GM18511 (cell line): Measurements from ENCODE around the gene OLIG1.

ENCODE experiments used
- ATAC-seq: cut with Tn5 transposase; IDR thresholded peaks from one replicate; pipeline ENCODE4 v1.9.1; 2021; ENCODE audit warnings: mild to moderate bottlenecking, moderate library complexity; ENCODE audit not compliant: unreplicated experiment

Gene OLIG1, protein sequence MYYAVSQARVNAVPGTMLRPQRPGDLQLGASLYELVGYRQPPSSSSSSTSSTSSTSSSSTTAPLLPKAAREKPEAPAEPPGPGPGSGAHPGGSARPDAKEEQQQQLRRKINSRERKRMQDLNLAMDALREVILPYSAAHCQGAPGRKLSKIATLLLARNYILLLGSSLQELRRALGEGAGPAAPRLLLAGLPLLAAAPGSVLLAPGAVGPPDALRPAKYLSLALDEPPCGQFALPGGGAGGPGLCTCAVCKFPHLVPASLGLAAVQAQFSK

DNA sequence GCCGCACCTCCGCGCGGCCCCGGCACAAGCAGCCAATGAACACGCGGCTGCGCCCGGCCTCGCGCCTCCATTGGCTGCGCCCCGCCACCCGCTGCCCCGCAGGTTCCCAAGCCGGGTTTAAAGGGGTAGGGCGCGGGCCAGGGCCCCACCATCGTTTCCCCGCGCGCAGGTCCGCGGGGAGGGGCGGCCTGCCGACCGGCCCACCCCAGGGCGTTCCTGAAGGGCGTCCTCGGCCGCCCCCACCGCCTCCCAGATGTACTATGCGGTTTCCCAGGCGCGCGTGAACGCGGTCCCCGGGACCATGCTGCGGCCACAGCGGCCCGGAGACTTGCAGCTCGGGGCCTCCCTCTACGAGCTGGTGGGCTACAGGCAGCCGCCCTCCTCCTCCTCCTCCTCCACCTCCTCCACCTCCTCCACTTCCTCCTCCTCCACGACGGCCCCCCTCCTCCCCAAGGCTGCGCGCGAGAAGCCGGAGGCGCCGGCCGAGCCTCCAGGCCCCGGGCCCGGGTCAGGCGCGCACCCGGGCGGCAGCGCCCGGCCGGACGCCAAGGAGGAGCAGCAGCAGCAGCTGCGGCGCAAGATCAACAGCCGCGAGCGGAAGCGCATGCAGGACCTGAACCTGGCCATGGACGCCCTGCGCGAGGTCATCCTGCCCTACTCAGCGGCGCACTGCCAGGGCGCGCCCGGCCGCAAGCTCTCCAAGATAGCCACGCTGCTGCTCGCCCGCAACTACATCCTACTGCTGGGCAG is at the start of gene OLIG1:
TSS of gene OLIG1 (plus strand) at position 148 of the 750 bp plus-strand sequence. CDS start at position 254, 106 bp downstream.
- ATAC-seq = no peak

DNA sequence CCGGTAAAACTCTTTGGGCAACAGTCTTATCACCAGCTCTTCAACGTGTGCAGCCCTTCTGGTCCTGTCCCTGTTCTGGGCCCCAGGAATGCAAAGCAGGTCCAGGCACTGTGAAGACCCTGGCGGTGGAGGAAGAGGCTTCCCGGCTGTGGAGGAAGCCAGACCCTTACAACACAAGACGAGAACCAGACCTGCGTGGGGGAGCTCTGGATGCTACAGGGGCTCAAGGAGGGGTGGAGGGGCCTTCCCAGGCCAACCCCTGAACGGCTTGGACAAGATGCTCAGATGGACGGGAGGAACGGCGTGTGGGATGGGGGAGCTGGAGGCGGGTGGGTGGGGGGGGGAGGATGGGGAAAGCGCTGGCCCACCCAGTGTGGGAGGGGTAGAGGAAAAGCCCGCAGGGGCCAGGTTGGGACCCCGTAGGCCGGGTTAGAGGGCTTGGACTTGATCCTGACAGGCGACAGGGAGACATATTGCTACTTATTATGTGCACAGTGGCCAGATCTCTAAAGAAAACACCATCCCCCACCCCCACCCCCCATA is 49.3 kb upstream of the OLIG1 start:
- no peak for ATAC-seq

DNA sequence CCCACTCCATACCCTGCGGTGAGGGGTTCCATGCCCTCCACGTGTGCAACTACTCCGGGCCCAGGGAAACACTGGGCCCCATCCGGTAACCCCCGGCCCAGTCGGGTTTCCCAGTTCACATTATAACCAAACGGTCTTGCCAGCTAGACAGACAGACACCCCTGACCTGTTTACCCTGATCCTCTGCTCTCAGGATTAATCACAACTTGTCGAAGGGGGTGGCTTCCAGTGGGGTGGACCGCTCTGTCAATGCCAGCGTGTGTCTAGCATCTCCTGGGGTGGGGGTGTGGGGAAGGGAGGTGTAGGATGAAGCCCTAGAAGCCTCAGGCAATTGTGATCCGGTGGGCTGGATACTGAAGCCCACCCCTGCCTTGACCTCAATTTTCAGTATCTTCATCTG is 48.8 kb upstream of the OLIG1 start:
- ATAC-seq = no peak

DNA sequence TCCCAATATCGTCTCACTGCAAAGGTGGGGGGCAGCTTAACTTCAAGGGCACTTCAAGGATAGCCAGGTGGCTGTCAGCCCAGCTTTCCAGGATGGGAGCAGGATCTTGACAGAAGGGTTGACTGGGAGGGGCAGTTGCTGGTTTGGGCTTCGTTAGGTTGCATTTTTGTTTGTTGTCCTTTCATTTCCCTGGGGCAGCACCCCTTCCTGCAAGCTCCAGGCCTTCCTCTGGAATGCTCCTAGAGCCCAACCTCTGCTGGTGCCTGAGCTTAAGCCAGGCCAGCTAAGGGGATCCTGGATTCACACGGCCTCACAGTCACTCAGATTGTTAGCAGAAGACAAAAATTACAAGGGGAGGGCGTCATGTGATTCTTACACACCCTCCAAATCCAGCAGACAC is 48.3 kb upstream of the OLIG1 start:
- no peak for ATAC-seq

DNA sequence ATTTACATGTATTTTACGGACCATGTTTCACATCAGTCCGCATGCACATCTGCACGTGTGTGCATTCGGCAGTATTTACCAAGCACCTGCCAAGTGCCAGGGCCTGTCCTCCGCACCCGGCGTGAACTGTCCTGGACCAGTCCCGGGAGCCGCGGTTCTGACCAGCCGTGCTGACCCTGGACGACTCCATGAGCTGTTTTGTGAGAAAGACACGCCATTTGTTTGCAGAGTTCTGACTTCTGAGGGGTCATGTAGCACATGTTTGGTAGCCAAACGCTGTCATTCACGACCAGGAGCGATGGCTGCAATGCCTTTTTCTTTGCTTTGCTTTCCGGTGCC is 47.5 kb upstream of the OLIG1 start:
- no peak for ATAC-seq

DNA sequence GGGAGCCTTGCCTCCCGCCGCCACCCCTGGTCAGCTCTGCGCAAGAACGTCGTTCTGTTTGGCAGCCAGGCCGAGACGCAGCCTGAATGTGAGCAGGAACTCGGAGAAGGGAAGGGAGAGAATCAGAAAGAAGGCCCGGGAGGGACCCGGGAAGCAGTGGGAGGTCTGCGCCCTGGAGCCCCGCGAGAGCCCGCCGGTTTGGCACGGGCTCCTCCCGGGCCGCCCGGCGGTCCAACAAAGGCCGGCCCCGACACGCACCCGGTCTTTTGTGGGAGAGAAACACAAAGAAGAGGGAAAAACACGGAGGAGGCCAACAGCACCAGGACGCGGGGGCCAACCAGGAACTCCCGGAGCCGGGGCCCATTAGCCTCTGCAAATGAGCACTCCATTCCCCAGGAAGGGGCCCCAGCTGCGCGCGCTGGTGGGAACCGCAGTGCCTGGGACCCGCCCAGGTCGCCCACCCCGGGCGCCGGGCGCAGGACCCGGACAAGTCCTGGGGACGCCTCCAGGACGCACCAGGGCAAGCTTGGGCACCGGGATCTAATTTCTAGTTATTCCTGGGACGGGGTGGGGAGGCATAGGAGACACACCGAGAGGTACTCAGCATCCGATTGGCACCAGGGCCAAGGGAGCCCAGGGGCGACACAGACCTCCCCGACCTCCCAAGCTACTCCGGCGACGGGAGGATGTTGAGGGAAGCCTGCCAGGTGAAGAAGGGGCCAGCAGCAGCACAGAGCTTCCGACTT is 46.9 kb upstream of the OLIG1 start:
- no peak for ATAC-seq

DNA sequence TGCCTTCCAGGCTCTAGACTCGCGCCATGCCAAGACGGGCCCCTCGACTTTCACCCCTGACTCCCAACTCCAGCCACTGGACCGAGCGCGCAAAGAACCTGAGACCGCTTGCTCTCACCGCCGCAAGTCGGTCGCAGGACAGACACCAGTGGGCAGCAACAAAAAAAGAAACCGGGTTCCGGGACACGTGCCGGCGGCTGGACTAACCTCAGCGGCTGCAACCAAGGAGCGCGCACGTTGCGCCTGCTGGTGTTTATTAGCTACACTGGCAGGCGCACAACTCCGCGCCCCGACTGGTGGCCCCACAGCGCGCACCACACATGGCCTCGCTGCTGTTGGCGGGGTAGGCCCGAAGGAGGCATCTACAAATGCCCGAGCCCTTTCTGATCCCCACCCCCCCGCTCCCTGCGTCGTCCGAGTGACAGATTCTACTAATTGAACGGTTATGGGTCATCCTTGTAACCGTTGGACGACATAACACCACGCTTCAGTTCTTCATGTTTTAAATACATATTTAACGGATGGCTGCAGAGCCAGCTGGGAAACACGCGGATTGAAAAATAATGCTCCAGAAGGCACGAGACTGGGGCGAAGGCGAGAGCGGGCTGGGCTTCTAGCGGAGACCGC is 46.3 kb upstream of the OLIG1 start:
- ATAC-seq = no peak

DNA sequence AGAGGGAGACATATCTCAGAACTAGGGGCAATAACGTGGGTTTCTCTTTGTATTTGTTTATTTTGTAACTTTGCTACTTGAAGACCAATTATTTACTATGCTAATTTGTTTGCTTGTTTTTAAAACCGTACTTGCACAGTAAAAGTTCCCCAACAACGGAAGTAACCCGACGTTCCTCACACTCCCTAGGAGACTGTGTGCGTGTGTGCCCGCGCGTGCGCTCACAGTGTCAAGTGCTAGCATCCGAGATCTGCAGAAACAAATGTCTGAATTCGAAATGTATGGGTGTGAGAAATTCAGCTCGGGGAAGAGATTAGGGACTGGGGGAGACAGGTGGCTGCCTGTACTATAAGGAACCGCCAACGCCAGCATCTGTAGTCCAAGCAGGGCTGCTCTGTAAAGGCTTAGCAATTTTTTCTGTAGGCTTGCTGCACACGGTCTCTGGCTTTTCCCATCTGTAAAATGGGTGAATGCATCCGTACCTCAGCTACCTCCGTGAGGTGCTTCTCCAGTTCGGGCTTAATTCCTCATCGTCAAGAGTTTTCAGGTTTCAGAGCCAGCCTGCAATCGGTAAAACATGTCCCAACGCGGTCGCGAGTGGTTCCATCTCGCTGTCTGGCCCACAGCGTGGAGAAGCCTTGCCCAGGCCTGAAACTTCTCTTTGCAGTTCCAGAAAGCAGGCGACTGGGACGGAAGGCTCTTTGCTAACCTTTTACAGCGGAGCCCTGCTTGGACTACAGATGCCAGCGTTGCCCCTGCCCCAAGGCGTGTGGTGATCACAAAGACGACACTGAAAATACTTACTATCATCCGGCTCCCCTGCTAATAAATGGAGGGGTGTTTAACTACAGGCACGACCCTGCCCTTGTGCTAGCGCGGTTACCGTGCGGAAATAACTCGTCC is 45.5 kb upstream of the OLIG1 start:
- no peak for ATAC-seq

DNA sequence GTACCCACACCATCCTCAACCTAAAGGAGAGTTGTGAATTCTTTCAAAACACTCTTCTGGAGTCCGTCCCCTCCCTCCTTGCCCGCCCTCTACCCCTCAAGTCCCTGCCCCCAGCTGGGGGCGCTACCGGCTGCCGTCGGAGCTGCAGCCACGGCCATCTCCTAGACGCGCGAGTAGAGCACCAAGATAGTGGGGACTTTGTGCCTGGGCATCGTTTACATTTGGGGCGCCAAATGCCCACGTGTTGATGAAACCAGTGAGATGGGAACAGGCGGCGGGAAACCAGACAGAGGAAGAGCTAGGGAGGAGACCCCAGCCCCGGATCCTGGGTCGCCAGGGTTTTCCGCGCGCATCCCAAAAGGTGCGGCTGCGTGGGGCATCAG is 44.8 kb upstream of the OLIG1 start:
- no peak for ATAC-seq

DNA sequence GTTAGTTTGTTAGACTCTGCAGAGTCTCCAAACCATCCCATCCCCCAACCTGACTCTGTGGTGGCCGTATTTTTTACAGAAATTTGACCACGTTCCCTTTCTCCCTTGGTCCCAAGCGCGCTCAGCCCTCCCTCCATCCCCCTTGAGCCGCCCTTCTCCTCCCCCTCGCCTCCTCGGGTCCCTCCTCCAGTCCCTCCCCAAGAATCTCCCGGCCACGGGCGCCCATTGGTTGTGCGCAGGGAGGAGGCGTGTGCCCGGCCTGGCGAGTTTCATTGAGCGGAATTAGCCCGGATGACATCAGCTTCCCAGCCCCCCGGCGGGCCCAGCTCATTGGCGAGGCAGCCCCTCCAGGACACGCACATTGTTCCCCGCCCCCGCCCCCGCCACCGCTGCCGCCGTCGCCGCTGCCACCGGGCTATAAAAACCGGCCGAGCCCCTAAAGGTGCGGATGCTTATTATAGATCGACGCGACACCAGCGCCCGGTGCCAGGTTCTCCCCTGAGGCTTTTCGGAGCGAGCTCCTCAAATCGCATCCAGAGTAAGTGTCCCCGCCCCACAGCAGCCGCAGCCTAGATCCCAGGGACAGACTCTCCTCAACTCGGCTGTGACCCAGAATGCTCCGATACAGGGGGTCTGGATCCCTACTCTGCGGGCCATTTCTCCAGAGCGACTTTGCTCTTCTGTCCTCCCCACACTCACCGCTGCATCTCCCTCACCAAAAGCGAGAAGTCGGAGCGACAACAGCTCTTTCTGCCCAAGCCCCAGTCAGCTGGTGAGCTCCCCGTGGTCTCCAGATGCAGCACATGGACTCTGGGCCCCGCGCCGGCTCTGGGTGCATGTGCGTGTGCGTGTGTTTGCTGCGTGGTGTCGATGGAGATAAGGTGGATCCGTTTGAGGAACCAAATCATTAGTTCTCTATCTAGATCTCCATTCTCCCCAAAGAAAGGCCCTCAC is 44.2 kb upstream of the OLIG1 start, which contains the start of gene OLIG2:
TSS of gene OLIG2 (plus strand) at position 447 of the 954 bp plus-strand sequence. CDS start 928 bp downstream, outside the sequence.
- no peak for ATAC-seq

DNA sequence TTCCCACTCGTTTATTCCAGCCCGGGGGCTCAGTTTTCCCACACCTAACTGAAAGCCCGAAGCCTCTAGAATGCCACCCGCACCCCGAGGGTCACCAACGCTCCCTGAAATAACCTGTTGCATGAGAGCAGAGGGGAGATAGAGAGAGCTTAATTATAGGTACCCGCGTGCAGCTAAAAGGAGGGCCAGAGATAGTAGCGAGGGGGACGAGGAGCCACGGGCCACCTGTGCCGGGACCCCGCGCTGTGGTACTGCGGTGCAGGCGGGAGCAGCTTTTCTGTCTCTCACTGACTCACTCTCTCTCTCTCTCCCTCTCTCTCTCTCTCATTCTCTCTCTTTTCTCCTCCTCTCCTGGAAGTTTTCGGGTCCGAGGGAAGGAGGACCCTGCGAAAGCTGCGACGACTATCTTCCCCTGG is 43.5 kb upstream of the OLIG1 start:
- ATAC-seq = no peak

DNA sequence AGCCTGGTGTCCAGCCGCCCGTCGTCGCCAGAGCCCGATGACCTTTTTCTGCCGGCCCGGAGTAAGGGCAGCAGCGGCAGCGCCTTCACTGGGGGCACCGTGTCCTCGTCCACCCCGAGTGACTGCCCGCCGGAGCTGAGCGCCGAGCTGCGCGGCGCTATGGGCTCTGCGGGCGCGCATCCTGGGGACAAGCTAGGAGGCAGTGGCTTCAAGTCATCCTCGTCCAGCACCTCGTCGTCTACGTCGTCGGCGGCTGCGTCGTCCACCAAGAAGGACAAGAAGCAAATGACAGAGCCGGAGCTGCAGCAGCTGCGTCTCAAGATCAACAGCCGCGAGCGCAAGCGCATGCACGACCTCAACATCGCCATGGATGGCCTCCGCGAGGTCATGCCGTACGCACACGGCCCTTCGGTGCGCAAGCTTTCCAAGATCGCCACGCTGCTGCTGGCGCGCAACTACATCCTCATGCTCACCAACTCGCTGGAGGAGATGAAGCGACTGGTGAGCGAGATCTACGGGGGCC is 43.0 kb upstream of the OLIG1 start:
- no peak for ATAC-seq

DNA sequence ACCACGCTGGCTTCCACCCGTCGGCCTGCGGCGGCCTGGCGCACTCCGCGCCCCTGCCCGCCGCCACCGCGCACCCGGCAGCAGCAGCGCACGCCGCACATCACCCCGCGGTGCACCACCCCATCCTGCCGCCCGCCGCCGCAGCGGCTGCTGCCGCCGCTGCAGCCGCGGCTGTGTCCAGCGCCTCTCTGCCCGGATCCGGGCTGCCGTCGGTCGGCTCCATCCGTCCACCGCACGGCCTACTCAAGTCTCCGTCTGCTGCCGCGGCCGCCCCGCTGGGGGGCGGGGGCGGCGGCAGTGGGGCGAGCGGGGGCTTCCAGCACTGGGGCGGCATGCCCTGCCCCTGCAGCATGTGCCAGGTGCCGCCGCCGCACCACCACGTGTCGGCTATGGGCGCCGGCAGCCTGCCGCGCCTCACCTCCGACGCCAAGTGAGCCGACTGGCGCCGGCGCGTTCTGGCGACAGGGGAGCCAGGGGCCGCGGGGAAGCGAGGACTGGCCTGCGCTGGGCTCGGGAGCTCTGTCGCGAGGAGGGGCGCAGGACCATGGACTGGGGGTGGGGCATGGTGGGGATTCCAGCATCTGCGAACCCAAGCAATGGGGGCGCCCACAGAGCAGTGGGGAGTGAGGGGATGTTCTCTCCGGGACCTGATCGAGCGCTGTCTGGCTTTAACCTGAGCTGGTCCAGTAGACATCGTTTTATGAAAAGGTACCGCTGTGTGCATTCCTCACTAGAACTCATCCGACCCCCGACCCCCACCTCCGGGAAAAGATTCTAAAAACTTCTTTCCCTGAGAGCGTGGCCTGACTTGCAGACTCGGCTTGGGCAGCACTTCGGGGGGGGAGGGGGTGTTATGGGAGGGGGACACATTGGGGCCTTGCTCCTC is 42.3 kb upstream of the OLIG1 start:
- ATAC-seq = no peak

DNA sequence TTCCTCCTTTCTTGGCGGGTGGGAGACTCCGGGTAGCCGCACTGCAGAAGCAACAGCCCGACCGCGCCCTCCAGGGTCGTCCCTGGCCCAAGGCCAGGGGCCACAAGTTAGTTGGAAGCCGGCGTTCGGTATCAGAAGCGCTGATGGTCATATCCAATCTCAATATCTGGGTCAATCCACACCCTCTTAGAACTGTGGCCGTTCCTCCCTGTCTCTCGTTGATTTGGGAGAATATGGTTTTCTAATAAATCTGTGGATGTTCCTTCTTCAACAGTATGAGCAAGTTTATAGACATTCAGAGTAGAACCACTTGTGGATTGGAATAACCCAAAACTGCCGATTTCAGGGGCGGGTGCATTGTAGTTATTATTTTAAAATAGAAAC is 41.7 kb upstream of the OLIG1 start:
- ATAC-seq = no peak

DNA sequence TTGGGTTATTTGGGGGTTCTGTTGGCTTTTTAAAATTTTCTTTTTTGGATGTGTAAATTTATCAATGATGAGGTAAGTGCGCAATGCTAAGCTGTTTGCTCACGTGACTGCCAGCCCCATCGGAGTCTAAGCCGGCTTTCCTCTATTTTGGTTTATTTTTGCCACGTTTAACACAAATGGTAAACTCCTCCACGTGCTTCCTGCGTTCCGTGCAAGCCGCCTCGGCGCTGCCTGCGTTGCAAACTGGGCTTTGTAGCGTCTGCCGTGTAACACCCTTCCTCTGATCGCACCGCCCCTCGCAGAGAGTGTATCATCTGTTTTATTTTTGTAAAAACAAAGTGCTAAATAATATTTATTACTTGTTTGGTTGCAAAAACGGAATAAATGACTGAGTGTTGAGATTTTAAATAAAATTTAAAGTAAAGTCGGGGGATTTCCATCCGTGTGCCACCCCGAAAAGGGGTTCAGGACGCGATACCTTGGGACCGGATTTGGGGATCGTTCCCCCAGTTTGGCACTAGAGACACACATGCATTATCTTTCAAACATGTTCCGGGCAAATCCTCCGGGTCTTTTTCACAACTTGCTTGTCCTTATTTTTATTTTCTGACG is 41.1 kb upstream of the OLIG1 start:
- ATAC-seq = no peak

DNA sequence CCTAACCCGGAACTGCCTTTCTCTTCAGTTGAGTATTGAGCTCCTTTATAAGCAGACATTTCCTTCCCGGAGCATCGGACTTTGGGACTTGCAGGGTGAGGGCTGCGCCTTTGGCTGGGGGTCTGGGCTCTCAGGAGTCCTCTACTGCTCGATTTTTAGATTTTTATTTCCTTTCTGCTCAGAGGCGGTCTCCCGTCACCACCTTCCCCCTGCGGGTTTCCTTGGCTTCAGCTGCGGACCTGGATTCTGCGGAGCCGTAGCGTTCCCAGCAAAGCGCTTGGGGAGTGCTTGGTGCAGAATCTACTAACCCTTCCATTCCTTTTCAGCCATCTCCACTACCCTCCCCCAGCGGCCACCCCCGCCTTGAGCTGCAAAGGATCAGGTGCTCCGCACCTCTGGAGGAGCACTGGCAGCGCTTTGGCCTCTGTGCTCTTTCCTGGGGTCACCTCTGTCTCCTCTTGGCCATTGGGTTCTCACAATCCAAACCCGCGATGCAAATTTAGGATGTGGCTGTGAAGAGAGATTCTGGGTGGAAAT is 40.5 kb upstream of the OLIG1 start:
- ATAC-seq = no peak

DNA sequence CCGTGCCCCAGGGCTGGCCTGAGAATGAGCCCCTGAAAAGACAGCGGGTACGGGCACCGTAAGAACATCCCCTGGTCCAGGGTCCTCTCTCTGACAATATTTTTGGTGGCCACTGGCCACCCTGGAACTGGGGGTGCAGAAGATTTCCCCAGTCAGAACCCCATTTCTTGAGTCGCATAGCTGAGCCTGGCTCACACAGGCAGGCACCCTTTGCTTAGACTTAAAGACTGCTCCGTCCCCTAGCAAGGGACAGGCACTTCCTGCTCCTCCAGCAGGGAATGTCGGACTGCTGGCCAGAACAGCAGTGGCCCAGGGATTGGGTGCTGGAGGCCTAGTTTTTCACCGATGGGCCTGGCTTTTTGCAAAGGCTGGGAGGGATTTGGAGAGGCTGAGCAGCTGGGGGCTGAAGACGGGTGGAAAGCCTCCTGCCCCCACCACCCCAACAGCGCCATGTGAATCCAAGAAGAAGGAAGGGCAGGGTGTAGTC is 39.9 kb upstream of the OLIG1 start:
- no peak for ATAC-seq
